Measurements from ENCODE around the gene LYPD3. TPM values are rescaled to one million over a fixed set of nuclear protein-coding genes. Genes with fewer than 3 reads are reported as not detected.

The LYPD3 gene
- total RNA-seq, 4 donors from 2014 or later: 312 to 823 (median 569) TPM

DNA sequence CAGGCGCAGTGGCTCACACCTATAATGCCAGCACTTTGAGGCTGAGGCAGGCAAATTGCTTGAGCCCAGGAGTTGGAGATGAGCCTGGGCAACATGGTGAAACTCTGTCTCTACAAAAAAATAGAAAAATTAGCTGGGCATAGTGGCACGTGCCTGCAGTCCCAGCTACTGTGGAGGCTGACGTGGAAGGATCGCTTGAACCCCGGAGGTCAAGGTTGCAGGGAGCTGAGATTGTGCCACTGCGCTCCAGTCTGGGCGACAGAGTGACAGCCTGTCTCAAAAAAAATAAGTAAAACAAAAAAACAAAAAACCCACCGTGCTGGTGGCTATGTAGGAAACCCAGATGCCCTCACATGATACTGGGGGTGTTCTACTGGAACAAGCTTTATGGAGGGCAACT, 22.8 kb upstream of the LYPD3 start:
- no peaks in the 10 kb centered on the region for H3K4me1 ChIP-seq
- TF ChIP-seq CTCF (IDR thresholded peaks at IDR 0.05): no peak
- TF ChIP-seq POLR2A (IDR thresholded peaks at IDR 0.05): no peak
- H3K4me3 ChIP-seq: no peak overlapping the region
- no peaks in the 10 kb centered on the region for H3K27me3 ChIP-seq
- intact Hi-C loops (cut with DNase I): no loop called here
- H3K27ac ChIP-seq: no peak overlapping the region
- no peak for DNase-seq
- 90 to 92% methylated on average over 8 of the region's 8 CpGs for WGBS, 2 donors
- H3K9me3 ChIP-seq: no peaks in the 10 kb centered on the region
- peaks cover 0 to 75% (median 0%) of the 10 kb centered on the region in 3 donors for H3K36me3 ChIP-seq

- TF ChIP-seq CTCF (IDR thresholded peaks at IDR 0.05) (no peak), POLR2A (IDR thresholded peaks at IDR 0.05) (no peak)
- H3K9me3 ChIP-seq: no peaks in the 10 kb centered on the region
- intact Hi-C loops (cut with DNase I): no loop called here
- H3K4me3 ChIP-seq: no peak overlapping the region
- H3K36me3 ChIP-seq: peaks cover 0 to 76% (median 0%) of the 10 kb centered on the region in 3 donors
- WGBS, 2 donors: 89 to 97% methylated on average over 5 of the region's 7 CpGs
- H3K27ac ChIP-seq: no peak overlapping the region
- no peaks in the 10 kb centered on the region for H3K27me3 ChIP-seq
- DNase-seq: no peak
- H3K4me1 ChIP-seq: no peaks in the 10 kb centered on the region
Measured at GRCh38 chr19:43486412-43486811, 21.0 kb upstream of the LYPD3 start.

DNA sequence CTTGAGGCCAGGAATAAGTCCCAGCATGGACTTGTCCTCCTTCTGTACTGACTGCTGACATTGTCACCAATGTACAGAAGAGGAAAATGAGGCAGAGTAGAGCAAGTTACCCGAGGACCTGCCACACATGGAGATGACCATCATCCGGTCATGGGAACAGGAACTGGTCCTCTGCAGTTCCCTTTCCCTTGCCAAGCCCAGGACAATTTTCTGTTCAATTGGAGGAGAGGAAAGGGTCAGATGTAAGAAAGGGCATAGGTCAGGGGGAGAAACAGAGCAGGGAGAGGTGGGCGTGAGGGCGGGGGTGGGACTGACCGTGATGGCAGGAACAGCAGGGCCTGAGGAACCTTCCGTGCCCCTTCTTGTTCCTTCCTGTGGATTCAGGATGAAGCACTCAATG, 20.5 kb upstream of the LYPD3 start:
- WGBS, 2 donors: 77 to 83% methylated on average over 6 of the region's 6 CpGs
- DNase-seq: no peak

GRCh38 chr19:43483281-43483680, 17.9 kb upstream of the LYPD3 start:
- no peak for DNase-seq
- no peaks in the 10 kb centered on the region for H3K27me3 ChIP-seq
- no peaks in the 10 kb centered on the region for H3K9me3 ChIP-seq
- peaks cover 0 to 77% (median 0%) of the 10 kb centered on the region in 3 donors for H3K36me3 ChIP-seq
- no peak overlapping the region for H3K27ac ChIP-seq
- no peaks in the 10 kb centered on the region for H3K4me1 ChIP-seq
- H3K4me3 ChIP-seq: no peak overlapping the region
- intact Hi-C loops (cut with DNase I): no loop called here
- 91 to 96% methylated on average over 6 of the region's 6 CpGs for WGBS, 2 donors
- TF ChIP-seq CTCF (IDR thresholded peaks at IDR 0.05): no peak
- TF ChIP-seq POLR2A (IDR thresholded peaks at IDR 0.05): no peak

More for the DNA sequence above, 20.5 kb upstream of the LYPD3 start:
- no peaks in the 10 kb centered on the region for H3K4me1 ChIP-seq
- H3K36me3 ChIP-seq: peaks cover 0 to 76% (median 0%) of the 10 kb centered on the region in 3 donors
- no peak for TF ChIP-seq CTCF (IDR thresholded peaks at IDR 0.05)
- no peak for TF ChIP-seq POLR2A (IDR thresholded peaks at IDR 0.05)
- no peaks in the 10 kb centered on the region for H3K27me3 ChIP-seq
- H3K4me3 ChIP-seq: no peak overlapping the region
- H3K9me3 ChIP-seq: no peaks in the 10 kb centered on the region
- intact Hi-C loops (cut with DNase I): no loop called here
- H3K27ac ChIP-seq: no peak overlapping the region

DNA sequence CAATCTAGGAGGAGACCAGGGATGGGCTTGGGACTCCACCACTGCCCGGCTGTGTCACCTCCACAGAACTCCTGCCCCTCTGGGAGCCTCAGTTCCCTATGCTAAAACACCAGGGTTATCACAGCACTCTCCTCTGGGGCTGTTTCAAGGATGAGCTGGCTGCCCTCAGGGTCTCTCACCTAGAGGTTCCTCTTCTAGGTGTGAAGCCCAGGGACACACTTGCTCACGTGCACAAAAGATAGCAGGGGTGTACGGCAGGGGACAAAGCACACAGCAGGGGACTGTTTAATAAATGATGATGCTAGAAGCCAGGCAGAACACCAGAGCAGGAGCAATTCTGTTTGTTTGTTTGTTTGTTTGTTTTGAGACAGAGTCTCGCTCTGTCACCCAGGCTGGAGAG, 16.8 kb upstream of the LYPD3 start:
- H3K27ac ChIP-seq: no peak overlapping the region
- WGBS, 2 donors: 66 to 90% methylated on average over 2 to 3 of the region's 4 CpGs
- H3K4me1 ChIP-seq: no peaks in the 10 kb centered on the region
- peaks cover 0 to 88% (median 0%) of the 10 kb centered on the region in 3 donors for H3K36me3 ChIP-seq
- no peaks in the 10 kb centered on the region for H3K9me3 ChIP-seq
- TF ChIP-seq POLR2A (IDR thresholded peaks at IDR 0.05) (no peak), CTCF (IDR thresholded peaks at IDR 0.05) (no peak)
- H3K27me3 ChIP-seq: no peaks in the 10 kb centered on the region
- no peak for DNase-seq
- no peak overlapping the region for H3K4me3 ChIP-seq
- intact Hi-C loops (cut with DNase I): no loop called here

All from esophagus squamous epithelium (tissue), 5 donors.